Gastrocnemius medialis (tissue), 4 donors: Measurements from ENCODE around the gene ST14. TPM values are rescaled to one million over a fixed set of nuclear protein-coding genes. Genes with fewer than 3 reads are reported as not detected.

Experiments used
- ATAC-seq, 2 donors: fragments of 150-250 bp; one replicate each; pipeline ENCODE4 v1.9.1; 2016
- DNase-seq, 2 donors: peaks; one replicate each; pipeline ENCODE4 v3.0.0-alpha.2; 2019
- H3K27ac ChIP-seq, 4 donors: fragments of 200-600 bp; sonication (generic); 1 replicate in 1 of 4; 2 replicates in 3 of 4; pipeline ENCODE4 v1.5.1; 2016 to 2018; ENCODE audit warnings: mild to moderate bottlenecking in 2 of 4, moderate library complexity in 1 of 4
- H3K27me3 ChIP-seq, 3 donors: fragments of 200-600 bp; sonication (generic) in 2 of 3; 1 replicate in 1 of 3; 2 replicates in 2 of 3; pipeline versions ENCODE4 v1.5.1 to v1.6.0; 2016 to 2019; ENCODE audit warnings: mild to moderate bottlenecking in 1 of 3, moderate library complexity in 1 of 3
- H3K36me3 ChIP-seq, 2 donors: fragments of 200-600 bp; sonication (generic) in 1 of 2; one replicate each; pipeline ENCODE4 v1.5.1; 2017 to 2018
- H3K4me1 ChIP-seq, 2 donors: fragments of 200-600 bp; sonication (generic) in 1 of 2; one replicate each; pipeline ENCODE4 v1.5.1; 2016 to 2017; ENCODE audit warnings: mild to moderate bottlenecking in 2 of 2
- H3K4me3 ChIP-seq, 4 donors: fragments of 200-600 bp; sonication (generic) in 3 of 4; 1 replicate in 1 of 4; 2 replicates in 3 of 4; pipeline ENCODE4 v1.5.1; 2016 to 2019; ENCODE audit warnings: mild to moderate bottlenecking in 2 of 4
- H3K9me3 ChIP-seq, 3 donors: fragments of 200-600 bp; sonication (generic) in 2 of 3; 1 replicate in 1 of 3; 2 replicates in 2 of 3; pipeline ENCODE4 v1.5.1; 2016 to 2019
- CTCF ChIP-seq, 5 experiments: fragments of 450-650 bp in 3 of 5; fragments of 200-600 bp in 2 of 5; sonication (generic) in 2 of 5; IDR thresholded peaks in 4 of 5; conservative IDR thresholded peaks in 1 of 5; 1 replicate in 4 of 5; 2 replicates in 1 of 5; pipeline ENCODE4 v1.5.1; 2016 to 2019; ENCODE audit warnings: antibody characterized with exemption in 5 of 5, mild to moderate bottlenecking in 3 of 5, moderate library complexity in 3 of 5
- POLR2A ChIP-seq, 2 donors: fragments of 450-650 bp; IDR thresholded peaks; one replicate each; pipeline ENCODE4 v1.6.1; 2017; ENCODE audit warnings: antibody characterized with exemption in 2 of 2, mild to moderate bottlenecking in 2 of 2, moderate library complexity in 2 of 2
- in situ Hi-C, 4 donors: fragments of 200-750 bp; cut with MboI; loops; one replicate each; pipeline versions ENCODE4 v1.15.0 to v1.8.0; 2017; ENCODE audit warnings: low sequenced_read_pairs in 4 of 4
- intact Hi-C: fragments of 100-400 bp; cut with DNase I; formaldehyde crosslinking; loops from one replicate; pipeline ENCODE4 v1.15.1; 2023; ENCODE audit warnings: low total_unique reads
- total RNA-seq, 4 donors: library from RNA; depleted of rRNA; stranded (reverse); fragments of >200 nt; gene quantifications; one replicate each; pipeline versions ENCODE4 v1.1.0 to v1.2.3, GENCODE V29; 2016

The ST14 gene
- total RNA-seq, 4 donors from 2014 or later: 0.20 to 2.2 (median 1.3) TPM

GRCh38 chr11:130209128-130209932 lies 49.7 kb downstream of the ST14 start:
- TF ChIP-seq POLR2A (IDR thresholded peaks at IDR 0.05): no peak
- DNase-seq (no peak), ATAC-seq (no peak)
- Histone ChIP-seq H3K27me3 (no peaks in the 10 kb centered on the region), H3K4me1 (peaks cover 0 to 7% of the 10 kb centered on the region in 2 donors), H3K27ac (no peak overlapping the region), H3K36me3 (no peaks in the 10 kb centered on the region), H3K9me3 (no peaks in the 10 kb centered on the region), H3K4me3 (no peak overlapping the region)
- intact Hi-C loops (no loop called here), in situ Hi-C loops (loop anchor here (10.0 to 25.0 kb wide), 4 partner anchors 178 to 678 kb away; partner anchors contain the start of gene ADAMTS8 (in 1 of the 4))

- DNase-seq (no peak), ATAC-seq (no peak)
- no peaks in the 10 kb centered on the region for H3K9me3 ChIP-seq
- H3K4me1 ChIP-seq: peaks cover 0 to 7% of the 10 kb centered on the region in 2 donors
- in situ Hi-C loops (loop anchor here (10.0 to 25.0 kb wide), 5 partner anchors 177 to 677 kb away; partner anchors contain the start of gene ADAMTS8 (in 2 of the 4)), intact Hi-C loops (loop anchor here (5.0 to 10.0 kb wide), 4 partner anchors 172 to 685 kb away; partner anchors contain the start of gene ADAMTS8)
- TF ChIP-seq CTCF (IDR thresholded peaks at IDR 0.05 in 4 of 5, conservative IDR thresholded peaks at IDR 0.05 in 1 of 5) (no peak), POLR2A (IDR thresholded peaks at IDR 0.05) (no peak)
- H3K36me3 ChIP-seq: no peaks in the 10 kb centered on the region
- H3K27me3 ChIP-seq: no peaks in the 10 kb centered on the region
- no peak overlapping the region for H3K4me3 ChIP-seq
- H3K27ac ChIP-seq: no peak overlapping the region
These were observed 50.6 kb downstream of the ST14 start for GRCh38 chr11:130209954-130210854.

GRCh38 chr11:130211144-130211543 lies 51.6 kb downstream of the ST14 start:
- no peaks in the 10 kb centered on the region for H3K27me3 ChIP-seq
- no peak for DNase-seq
- H3K27ac ChIP-seq: no peak overlapping the region
- intact Hi-C loops: loop anchor here (5.0 to 10.0 kb wide), 4 partner anchors 171 to 684 kb away; partner anchors contain the start of gene ADAMTS8
- peaks cover 0 to 7% of the 10 kb centered on the region in 2 donors for H3K4me1 ChIP-seq
- in situ Hi-C loops: loop anchor here (10.0 to 25.0 kb wide), 5 partner anchors 176 to 676 kb away; partner anchors contain the start of gene ADAMTS8 (in 1 of the 4)
- no peak for TF ChIP-seq POLR2A (IDR thresholded peaks at IDR 0.05)
- no peak for TF ChIP-seq CTCF (IDR thresholded peaks at IDR 0.05 in 4 of 5, conservative IDR thresholded peaks at IDR 0.05 in 1 of 5)
- no peak overlapping the region for H3K4me3 ChIP-seq
- no peaks in the 10 kb centered on the region for H3K36me3 ChIP-seq
- H3K9me3 ChIP-seq: no peaks in the 10 kb centered on the region
- ATAC-seq: no peak

- Histone ChIP-seq H3K36me3 (no peaks in the 10 kb centered on the region), H3K9me3 (no peaks in the 10 kb centered on the region), H3K27me3 (no peaks in the 10 kb centered on the region), H3K4me3 (no peak overlapping the region), H3K4me1 (peaks cover 0 to 7% of the 10 kb centered on the region in 2 donors), H3K27ac (no peak overlapping the region)
- ATAC-seq: no peak
- in situ Hi-C loops: loop anchor here (10.0 to 25.0 kb wide), 5 partner anchors 175 to 675 kb away; partner anchors contain the start of gene ADAMTS8 (in 1 of the 4)
- no peak for DNase-seq
- intact Hi-C loops: loop anchor here (5.0 to 10.0 kb wide), 4 partner anchors 170 to 683 kb away; partner anchors contain the start of gene ADAMTS8
- TF ChIP-seq POLR2A (IDR thresholded peaks at IDR 0.05) (no peak), CTCF (IDR thresholded peaks at IDR 0.05 in 4 of 5, conservative IDR thresholded peaks at IDR 0.05 in 1 of 5) (no peak)
These were observed 52.3 kb downstream of the ST14 start for GRCh38 chr11:130211781-130212401.
